GM18873 (cell line): ENCODE measurements around the gene TPGS1.
"Not testable (repeated sequence)": the region's sequence is repeated elsewhere in the genome, so short reads cannot be mapped to it uniquely, and the experiment has no call there.

Experiments
- ATAC-seq: cut with Tn5 transposase; IDR thresholded peaks from one replicate; pipeline ENCODE4 v1.9.1; 2021; ENCODE audit warnings: mild to moderate bottlenecking, moderate library complexity, moderate number of reproducible peaks; ENCODE audit not compliant: unreplicated experiment, low FRiP score

Gene TPGS1

GRCh38 chr19:475360-475759 lies 31.9 kb upstream of the TPGS1 start:
- no peak for ATAC-seq

- no peak for ATAC-seq
Observed at GRCh38 chr19:478236-478903, 28.9 kb upstream of the TPGS1 start.

- no peak for ATAC-seq
Observed at GRCh38 chr19:478976-479375, 28.3 kb upstream of the TPGS1 start.

- ATAC-seq = no peak
Observed at GRCh38 chr19:480016-480855, 27.1 kb upstream of the TPGS1 start.

GRCh38 chr19:481100-481499 lies 26.2 kb upstream of the TPGS1 start:
- ATAC-seq = not testable (repeated sequence)

- no peak for ATAC-seq
Observed at GRCh38 chr19:482186-483041, 24.9 kb upstream of the TPGS1 start.

GRCh38 chr19:483332-484072 lies 23.8 kb upstream of the TPGS1 start:
- no peak for ATAC-seq

GRCh38 chr19:484494-484893 lies 22.8 kb upstream of the TPGS1 start:
- no peak for ATAC-seq

GRCh38 chr19:485077-485476 lies 22.2 kb upstream of the TPGS1 start:
- ATAC-seq = no peak

- no peak for ATAC-seq
Observed at GRCh38 chr19:485583-486236, 21.6 kb upstream of the TPGS1 start.

- peak; percentile 54 for ATAC-seq
Observed at GRCh38 chr19:488505-489417, 18.5 kb upstream of the TPGS1 start.

GRCh38 chr19:489418-490196 lies 17.7 kb upstream of the TPGS1 start:
- ATAC-seq = no peak

- no peak for ATAC-seq
Observed at GRCh38 chr19:491146-491741, 16.1 kb upstream of the TPGS1 start.

- ATAC-seq = no peak
Observed at GRCh38 chr19:492091-492531, 15.2 kb upstream of the TPGS1 start.

- no peak for ATAC-seq
Observed at GRCh38 chr19:493391-494170, 13.7 kb upstream of the TPGS1 start.

- ATAC-seq = no peak
Observed at GRCh38 chr19:494171-495080, 12.9 kb upstream of the TPGS1 start.
